ENCODE results near the gene MYLK4.

The MYLK4 gene

DNA sequence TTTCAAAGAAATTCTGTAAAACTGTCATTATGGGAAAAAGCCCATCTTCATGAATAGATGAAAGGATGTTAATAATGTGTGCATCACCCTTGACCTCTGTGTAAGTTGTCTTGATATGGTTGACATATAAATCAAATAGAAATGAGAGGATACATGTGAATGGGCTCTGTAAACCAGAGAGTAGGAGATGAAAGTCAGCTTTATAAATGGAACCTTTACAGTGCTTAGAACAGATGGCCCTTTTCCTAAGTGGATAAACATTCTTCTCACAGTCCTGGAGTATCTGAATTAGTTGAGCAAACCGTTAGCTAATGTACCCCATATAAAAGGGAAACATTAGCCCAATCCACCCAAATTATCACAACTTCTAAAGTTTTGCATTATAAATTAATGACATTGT, 57.5 kb downstream of the MYLK4 start:
- DNase-seq = no peak

DNA sequence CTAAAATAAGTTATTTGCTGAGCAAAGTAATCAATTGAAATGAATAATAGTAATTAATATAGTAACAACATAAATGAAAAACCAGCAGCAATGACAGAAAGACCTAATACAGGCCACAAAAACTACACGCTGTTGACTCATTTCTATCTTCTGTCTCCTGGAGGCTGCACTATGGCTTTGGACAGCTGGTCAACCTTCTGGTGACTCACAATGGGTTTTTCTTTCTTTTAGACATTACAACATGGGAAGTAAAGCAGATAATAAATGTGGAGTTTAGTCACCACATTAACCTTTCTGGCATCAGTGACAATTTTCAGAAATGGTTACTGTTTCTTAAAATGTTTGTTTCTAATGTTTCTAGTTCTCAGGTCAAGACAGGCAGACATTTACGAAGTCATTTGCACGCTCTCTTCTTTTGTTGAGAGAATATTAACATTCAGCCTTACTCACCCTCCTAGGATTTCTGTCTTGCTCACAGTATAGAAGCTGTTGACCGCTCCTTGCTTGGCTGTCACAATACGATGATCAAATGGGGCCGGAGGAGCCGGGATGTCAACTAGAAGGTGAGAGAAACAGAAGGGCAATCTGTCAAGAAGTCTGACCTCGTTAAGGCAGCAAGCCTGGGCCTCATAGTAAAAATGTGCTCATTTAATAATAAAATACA, 62.2 kb downstream of the MYLK4 start:
- DNase-seq = no peak

DNA sequence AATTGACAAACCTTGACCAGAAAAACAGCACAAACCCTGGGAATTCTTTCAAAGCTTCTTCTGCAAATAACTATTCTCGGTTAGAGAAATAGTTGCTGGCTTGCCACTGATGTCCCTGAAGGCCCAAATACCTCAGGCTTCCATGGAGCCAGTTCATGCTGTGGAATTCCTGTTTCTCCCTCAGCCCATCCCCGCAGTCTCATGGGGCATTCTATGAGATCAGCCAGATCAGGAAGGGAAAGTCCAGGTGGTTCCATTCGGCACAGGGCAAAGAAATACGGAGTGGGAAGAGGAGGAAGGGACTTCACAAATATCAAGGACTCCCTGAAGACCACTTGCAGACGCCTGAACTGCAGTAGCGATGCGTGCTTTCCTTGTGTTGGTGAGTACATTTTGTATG, 63.3 kb downstream of the MYLK4 start:
- no peak for DNase-seq

DNA sequence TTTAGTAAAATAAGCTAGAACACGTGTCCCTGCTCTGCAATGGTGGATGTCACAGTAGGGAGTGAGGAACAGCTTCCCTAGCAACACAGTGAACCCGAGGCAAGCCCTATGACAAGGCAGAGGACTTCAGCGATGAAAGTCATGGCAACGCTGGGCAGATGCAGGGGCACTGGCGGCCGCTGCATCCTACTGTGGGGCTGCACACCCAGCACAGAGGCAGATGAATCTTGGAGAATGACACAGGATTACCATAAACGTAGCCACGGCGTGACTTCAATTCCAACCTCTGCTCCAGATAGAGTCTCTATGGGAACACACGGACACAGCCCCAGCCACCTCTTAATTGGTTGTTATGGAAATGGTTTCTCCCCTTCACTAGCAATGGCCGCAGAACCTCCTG, 64.2 kb downstream of the MYLK4 start:
- no peak for DNase-seq

DNA sequence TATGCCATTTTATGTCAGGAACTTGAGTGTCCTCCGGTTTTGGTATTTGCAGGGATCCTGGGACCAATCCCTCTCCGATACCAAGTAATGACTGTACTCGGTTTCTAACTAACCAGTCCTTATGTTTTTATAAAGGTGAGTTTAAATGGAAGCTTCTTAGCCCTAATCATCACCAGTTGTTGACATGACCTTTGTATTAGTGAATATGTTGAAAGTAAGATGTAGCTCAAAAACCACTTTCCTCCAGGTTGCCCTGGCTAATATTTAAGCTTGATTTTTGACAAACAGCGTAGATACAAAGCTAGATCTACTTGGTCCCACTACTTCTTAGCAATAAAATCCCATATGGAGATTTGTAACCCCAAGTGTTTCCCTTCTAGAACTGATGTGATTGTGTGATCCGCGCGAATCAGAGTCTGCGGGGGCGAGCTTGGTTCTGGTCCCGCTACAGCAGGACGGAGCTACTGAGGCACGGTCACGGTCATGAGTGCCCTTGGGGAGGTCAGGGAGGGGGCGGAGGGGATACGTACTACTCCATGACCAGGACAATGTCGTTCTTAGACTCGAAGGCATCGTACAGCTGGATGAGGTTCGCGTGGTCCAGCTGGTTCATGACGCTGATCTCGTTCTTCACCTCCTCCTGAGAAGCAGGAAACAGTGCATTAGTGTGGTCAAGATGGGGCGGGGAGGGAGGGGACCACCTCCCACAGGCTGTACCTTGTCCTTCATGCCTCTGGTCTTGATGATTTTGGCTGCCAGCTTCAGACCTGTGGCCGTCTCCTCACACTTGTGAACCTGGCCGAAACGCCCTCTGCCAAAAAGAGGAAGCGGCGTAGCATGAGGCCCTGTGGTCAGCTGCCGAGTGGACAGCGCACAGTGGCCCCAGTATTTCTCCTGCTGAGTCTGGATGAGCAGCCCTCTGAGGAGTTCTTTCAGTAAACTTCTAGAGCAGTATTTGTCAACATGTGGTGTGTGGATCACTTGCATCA, 65.7 kb downstream of the MYLK4 start:
- no peak for DNase-seq

DNA sequence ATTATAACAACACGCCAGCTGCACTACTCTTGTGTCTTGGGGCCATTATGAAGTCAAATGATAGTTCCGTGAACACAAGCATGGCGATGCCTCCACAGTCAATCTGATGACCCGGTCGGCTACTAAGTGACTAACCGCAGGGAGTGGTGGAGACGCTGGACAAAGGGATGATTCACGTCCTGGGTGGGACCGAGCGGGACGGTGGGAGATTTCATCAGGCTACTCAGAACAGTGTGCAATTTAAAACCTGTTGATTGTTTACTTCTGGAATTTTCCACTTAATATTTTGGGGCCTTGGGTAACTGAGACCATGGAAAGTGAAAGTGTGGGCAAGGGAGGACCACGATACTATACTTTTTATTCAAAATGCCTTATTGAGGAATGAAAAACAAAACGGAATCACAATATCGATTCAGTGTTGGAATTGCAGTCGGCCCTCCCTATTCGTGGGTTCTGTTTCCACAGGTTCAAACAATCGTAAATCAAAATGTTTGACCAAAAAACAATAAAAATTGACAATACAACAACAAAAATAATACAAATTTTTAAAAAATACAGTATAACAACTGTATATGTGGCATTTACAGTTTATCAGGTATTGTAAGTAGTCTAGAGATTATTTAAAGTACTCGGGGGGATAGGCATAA, 66.5 kb downstream of the MYLK4 start:
- DNase-seq = no peak

DNA sequence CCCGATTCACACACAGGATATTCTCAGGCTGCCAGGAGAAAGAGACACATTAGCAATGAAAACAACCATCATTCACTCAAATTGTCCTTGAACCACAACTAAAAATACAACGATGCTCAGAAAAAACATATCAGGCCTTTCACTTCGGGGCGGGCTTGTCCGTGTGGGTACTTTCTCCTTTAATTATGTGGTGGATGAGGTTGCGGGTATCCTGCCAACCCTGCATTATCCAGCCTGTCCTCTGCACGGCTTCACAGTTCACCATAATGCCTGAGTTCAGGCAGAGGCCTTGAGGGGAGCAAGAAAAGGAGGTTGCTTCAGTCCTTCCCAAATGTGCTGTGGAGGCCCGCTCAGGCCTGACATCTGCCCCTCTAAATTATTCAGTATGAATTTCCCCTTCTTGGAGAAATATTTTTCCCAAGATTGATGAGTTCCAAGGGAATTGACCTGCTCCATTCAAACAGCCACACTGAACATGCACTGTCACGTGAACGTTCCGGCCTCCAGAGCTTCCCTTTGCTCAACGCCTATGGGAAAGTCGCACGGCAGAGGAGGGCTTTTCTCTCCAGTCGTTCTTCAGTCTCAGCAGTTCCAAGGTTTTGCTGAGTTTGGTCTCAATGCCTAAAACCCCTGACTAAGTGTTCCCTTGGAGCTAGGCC, 70.3 kb downstream of the MYLK4 start:
- no peak for DNase-seq

DNA sequence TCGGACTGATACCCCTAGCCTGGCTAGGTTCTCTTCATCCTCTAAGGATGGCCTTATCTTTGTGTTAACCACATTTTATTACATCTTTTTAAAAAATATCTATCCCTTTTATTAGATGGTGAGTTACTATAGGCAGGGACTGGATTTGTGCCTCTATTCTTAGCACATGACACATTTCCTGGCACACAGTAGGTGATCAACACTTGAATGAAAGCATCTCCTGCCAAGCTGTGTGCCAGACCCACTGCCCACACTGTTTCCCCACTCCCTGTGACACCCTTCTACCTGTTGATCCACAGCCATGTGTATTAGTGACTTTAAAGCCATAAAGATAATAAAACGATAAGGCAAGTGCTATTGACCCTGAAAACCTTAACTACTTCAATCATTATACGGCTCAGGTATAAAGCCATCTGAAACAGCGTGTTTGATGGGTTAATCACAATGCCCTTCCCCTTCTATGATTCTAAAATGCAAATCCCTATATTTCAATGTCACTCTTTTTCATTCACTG, 73.6 kb downstream of the MYLK4 start:
- DNase-seq = no peak

DNA sequence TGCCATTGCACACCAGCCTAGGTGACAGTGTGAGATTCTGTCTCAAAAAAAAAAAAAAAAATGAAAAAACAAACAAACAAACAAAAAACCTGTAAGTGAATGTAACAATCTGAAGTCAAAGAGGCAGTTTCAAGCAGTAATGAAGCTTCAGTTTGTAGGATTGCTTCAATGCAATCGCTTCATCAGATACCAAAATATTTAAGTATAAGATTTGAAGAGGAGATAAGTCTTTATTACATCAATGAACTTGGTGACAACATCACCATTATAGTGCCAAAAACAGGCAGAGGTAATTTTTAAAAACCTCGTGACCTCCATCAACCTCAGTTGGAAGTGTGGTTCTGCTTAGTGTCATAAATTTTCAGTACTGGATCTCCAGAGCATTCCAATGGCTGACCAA, 74.7 kb downstream of the MYLK4 start:
- DNase-seq = no peak

DNA sequence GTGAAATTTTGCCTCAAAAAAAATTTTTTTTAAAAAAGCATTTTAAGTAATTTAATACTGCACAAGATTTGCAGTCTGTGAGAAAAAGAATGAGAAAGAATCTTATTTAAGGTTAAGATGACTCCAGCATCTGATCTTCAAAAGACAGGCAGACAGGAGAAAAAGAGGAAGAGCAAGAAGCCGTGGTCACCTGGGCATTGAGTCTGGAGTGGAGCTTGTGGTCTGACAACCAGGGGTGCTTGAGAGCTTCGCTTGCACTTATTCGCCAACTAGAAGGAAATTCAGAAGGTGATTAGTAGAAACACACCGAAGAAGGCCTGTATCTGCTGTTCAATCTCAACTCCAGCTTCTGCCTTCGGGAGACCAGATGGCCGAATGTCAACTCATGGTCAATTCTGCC, 75.9 kb downstream of the MYLK4 start:
- no peak for DNase-seq

DNA sequence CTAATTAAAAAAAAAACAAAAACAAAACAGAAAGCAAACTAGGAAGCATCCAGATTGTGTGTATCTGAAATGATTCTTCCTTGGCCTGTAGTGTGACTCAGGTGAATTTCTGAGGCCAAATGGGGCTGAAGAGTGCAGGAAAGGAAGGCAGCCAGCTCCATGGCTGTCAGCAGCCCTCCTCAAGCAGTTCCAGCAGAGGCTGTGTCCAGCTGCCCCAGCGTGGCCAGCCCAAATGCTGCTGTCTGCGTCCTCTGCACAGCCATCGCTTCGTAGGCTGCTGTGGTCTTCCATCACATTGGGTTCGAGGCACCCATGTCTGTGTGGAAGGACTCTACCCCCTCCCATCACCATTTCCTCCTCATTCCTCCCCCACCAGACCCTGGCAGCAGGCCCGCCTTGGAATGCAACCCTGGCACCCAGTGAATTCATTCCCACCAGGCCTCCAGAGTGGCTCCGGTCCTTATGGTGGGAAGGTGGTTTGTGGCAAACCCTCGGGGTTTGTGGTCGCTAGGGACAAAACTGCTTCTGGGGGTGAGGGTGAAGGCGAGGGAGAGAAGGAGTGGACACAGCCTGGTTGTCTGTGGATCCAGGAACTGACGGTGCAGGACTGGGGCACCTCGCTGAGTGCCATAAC, 81.5 kb downstream of the MYLK4 start:
- DNase-seq = no peak

DNA sequence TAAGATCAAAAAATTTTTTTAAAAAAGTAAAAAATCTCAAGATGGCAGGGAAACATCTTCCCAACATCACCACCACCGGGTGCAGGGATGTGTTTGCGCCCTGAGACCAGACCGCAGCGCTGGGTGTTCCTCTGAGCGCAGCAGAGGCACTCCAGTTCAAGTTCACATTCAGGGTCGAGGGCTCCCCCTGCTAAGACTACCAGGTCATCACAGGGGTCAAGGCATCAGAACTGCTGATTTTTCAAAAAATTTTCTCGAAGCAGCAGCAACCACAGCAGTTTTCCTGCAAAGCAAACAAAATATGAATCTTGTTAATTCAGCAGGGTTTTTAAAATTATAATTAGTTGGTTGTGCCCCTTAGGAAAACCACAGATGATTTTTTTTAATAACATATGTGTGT, 83.1 kb downstream of the MYLK4 start:
- DNase-seq = no peak

DNA sequence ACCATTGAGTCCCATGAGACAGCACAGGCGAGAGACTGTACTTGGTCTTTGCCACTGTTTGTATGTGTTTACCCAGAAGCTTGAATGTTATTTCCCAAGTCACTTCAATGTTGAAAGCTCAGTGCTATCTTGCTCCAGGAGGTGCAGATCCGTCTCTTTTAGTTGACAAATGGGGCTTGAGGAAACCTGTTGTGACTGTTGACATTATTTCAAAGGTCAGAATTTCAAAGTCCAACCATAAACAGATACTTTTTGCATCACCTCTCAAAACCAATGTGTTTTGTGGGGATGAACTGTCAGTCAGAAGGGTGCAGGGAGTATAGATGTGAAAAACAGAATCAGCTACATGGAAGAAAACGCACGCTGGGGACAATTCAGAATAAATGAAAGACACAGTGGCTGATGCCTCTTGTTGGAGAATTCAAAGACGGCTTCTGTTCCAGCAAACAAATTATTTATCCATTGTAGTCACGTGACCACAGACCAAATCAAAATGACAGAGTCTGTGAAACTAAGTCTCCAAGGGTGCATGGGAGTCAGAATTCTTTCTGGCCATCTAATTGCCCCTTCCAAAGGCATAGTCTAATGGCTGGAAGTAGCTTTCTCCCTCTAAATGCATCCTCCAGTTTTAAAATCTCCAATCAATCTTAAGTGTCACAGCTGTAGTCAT, 83.7 kb downstream of the MYLK4 start:
- DNase-seq = no peak

DNA sequence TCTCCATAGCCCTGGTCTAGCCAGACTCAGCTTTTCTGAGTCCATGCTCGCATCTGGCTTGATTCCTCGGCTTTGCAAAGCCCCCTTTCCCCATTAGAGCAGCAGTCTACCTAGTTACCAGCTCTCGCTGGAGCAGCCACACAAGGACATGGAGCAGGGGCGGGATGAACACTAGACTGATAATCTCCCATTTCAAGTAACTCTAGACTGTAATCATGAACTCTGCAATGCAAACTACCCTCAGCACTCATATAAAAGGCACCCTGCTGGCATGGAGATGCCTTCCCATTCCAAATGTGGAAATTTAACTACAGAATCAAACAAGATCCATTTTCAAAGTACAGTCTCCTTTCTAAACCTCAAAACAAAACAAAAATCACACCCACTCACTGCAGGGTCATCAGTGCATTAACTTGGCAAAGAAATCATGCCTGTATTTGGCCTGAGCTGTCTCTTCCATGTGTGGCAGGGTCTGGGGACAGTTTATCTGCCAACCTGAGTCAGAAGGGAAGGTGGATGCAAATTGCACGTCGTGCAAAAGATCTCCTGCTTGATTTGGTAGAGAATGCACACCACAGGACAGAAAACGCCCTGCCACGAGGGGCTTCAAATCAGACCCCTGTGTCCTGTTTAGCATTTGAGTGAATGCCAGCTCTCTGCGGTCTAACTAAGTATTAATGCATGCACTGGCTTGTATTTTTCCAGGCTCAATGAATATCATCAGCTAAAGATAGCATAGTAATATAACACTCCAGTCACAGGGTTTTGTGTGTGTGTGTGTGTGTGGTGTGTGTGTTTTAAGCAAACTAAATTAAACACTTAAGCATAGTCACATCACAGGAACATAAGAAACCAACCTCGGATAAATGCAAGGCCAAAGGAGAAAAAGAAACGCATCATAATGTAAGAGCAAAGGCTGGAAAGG, 85.3 kb downstream of the MYLK4 start:
- peak; percentile 56 to 68 for DNase-seq

DNA sequence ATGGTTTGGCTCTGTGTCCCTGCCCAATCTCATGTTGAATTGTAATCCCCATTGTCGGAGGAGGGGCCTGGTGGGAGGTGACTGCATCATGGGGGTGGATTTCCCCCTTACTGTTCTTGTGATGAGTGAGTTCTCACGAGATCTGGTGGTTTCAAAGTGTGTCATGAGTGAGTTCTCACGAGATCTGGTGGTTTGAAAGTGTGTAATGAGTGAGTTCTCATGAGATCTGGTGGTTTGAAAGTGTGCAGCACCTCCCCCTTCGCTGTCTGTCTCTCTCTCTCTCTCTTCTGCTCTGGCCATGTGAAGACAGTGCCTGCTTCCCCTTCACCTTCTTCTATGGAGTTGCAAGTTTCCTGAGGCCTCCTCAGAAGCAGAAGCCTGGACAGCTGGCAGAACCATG, 87.6 kb downstream of the MYLK4 start:
- no peak for DNase-seq

DNA sequence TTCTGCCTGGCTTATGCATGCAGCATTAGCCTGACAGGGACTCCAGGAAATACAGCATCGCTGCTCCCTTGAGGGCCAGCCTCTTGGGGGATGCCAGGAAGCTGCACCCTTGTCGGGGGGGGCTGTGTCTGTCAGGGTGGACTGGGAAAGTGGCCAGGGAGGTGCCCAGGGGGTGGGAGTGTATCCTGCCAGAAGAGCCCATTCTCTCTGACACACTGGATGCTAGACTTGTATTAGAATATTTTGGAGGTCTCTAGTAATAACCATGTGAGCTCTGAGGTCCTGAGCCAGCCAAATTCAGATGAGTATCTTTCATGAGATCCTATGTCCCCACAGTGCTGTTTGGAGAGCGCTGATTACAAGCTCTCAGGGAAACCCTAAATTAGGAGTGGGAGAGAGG, 89.1 kb downstream of the MYLK4 start:
- no peak for DNase-seq

DNA sequence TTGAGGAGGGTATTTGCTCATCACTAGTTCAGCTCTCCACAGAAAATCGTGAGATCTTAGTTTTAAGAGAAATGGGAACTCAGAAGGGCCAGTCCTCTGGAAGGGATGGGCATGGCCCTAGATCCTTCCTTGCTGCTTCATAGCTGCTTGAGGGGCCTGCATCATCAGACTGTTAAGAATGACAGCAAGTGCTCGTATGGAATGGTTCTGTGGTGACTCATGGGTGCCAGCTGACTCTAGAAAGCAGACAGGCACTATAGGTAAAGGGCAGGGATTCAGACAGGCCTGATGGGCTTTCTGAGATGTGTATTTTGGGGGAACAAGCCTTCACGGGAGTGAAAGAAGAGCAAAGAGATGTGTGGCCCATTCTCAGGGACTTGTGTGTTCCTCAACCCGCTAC, 90.8 kb downstream of the MYLK4 start:
- DNase-seq = no peak

DNA sequence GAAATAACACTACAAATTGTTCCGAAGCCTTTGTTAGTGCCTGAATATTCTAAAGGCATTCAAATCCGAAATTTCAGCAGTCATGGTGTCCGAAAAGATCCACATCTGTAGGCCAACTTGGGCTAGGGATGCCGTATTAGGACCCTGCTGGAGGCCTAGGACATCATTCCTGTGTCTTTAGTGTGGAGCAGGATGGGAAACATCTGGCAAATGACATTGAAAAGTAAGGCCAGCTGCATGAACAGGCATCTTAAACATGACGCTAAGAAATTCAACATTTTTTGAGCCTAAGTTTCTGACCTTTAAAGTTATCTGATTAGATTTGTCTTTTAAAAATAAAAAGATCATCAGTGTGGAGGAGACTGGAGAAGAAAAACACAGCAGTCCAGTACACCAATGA, 91.3 kb downstream of the MYLK4 start:
- DNase-seq = no peak

DNA sequence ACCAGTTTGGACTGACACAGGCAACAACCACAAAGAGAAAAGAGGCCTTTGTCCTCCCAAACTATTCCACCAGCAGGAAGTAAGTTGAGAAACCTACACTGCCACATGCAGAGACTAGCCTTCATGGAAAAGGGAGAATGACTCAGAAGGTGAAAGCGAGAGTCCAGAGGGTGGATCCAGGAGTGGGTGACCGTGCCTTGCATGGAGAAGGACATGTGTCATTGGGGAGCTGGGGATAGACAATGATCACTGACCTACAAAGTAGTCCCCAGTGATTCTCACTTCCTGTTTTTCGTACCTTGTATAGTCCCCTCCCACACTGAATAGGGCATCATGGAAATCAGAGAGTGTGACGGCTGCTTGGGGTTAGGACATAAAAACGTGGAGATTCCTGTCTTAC, 91.9 kb downstream of the MYLK4 start:
- DNase-seq = no peak

DNA sequence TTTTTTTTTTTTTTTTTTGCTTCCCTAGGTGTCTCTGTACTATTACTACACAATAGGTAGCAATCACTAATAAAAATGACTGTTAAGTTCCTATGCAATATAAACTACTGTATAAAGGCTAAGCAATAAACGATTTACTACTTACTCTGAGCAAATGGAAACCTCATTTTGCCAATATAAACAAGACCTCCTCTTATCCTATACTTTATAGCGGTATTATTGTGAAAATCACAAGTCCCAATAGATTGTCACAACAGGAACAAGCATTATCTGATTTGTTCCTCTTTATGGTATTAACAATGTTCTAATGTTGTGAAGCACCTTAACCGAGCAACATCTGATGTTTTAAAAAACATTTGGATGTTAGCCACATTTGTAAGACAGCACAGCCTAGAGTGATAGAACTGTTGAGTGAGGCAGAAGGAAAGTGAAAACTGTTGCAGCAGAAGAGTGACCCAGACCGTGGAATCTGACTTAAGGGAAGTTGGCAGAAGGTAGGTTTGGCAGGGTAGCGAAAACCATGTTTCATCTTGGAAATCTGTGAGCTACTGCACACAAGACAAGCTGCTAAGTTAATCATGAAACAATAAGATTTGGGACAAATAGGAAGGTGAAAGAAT, 94.2 kb downstream of the MYLK4 start:
- DNase-seq = no peak

Measured in NCI-H526 (cell line).